GM18499 (cell line): ENCODE data around the gene EYS.
"Not testable (repeated sequence)": the region's sequence is repeated elsewhere in the genome, so short reads cannot be mapped to it uniquely, and the experiment has no call there.

Source experiments
- ATAC-seq: cut with Tn5 transposase; IDR thresholded peaks from one replicate; pipeline ENCODE4 v1.9.1; 2021; ENCODE audit warnings: moderate number of reproducible peaks; ENCODE audit not compliant: insufficient read depth, unreplicated experiment

EYS gene

GRCh38 chr6:63910863-63911551 lies 1796.0 kb downstream of the EYS start:
- ATAC-seq = no peak

GRCh38 chr6:63904650-63905248 lies 1802.3 kb downstream of the EYS start:
- no peak for ATAC-seq

GRCh38 chr6:63899550-63899949 lies 1807.5 kb downstream of the EYS start:
- no peak for ATAC-seq

- no peak for ATAC-seq
Measured at GRCh38 chr6:63897952-63898351, 1809.1 kb downstream of the EYS start.

- ATAC-seq = no peak
Measured at GRCh38 chr6:63897459-63897858, 1809.6 kb downstream of the EYS start.

GRCh38 chr6:63888416-63888815 lies 1818.6 kb downstream of the EYS start:
- ATAC-seq = no peak

- not testable (repeated sequence) for ATAC-seq
Measured at GRCh38 chr6:63887804-63888203, 1819.2 kb downstream of the EYS start.

GRCh38 chr6:63887002-63887751 lies 1819.8 kb downstream of the EYS start:
- ATAC-seq = no peak

- ATAC-seq = no peak
Measured at GRCh38 chr6:63886341-63886740, 1820.7 kb downstream of the EYS start.

GRCh38 chr6:63883597-63883996 lies 1823.4 kb downstream of the EYS start:
- ATAC-seq = no peak

- no peak for ATAC-seq
Measured at GRCh38 chr6:63882208-63882607, 1824.8 kb downstream of the EYS start.

GRCh38 chr6:63881791-63882190 lies 1825.2 kb downstream of the EYS start:
- no peak for ATAC-seq

GRCh38 chr6:63872233-63872632 lies 1834.8 kb downstream of the EYS start:
- ATAC-seq = no peak

- ATAC-seq = no peak
Measured at GRCh38 chr6:63868351-63868750, 1838.7 kb downstream of the EYS start.

GRCh38 chr6:63864671-63865318 lies 1842.2 kb downstream of the EYS start:
- no peak for ATAC-seq

GRCh38 chr6:63864061-63864460 lies 1843.0 kb downstream of the EYS start:
- no peak for ATAC-seq

GRCh38 chr6:63862486-63863198 lies 1844.4 kb downstream of the EYS start:
- ATAC-seq = no peak

- no peak for ATAC-seq
Measured at GRCh38 chr6:63859528-63859927, 1847.5 kb downstream of the EYS start.

GRCh38 chr6:63858691-63859090 lies 1848.3 kb downstream of the EYS start:
- ATAC-seq = no peak

GRCh38 chr6:63856271-63856670 lies 1850.8 kb downstream of the EYS start:
- ATAC-seq = no peak
